HG02884 (cell line): ENCODE results near the gene SOX13.

ENCODE experiments used
- ATAC-seq: cut with Tn5 transposase; IDR thresholded peaks from one replicate; pipeline ENCODE4 v1.9.1; 2021; ENCODE audit warnings: mild to moderate bottlenecking, moderate library complexity; ENCODE audit not compliant: unreplicated experiment

Gene SOX13

DNA sequence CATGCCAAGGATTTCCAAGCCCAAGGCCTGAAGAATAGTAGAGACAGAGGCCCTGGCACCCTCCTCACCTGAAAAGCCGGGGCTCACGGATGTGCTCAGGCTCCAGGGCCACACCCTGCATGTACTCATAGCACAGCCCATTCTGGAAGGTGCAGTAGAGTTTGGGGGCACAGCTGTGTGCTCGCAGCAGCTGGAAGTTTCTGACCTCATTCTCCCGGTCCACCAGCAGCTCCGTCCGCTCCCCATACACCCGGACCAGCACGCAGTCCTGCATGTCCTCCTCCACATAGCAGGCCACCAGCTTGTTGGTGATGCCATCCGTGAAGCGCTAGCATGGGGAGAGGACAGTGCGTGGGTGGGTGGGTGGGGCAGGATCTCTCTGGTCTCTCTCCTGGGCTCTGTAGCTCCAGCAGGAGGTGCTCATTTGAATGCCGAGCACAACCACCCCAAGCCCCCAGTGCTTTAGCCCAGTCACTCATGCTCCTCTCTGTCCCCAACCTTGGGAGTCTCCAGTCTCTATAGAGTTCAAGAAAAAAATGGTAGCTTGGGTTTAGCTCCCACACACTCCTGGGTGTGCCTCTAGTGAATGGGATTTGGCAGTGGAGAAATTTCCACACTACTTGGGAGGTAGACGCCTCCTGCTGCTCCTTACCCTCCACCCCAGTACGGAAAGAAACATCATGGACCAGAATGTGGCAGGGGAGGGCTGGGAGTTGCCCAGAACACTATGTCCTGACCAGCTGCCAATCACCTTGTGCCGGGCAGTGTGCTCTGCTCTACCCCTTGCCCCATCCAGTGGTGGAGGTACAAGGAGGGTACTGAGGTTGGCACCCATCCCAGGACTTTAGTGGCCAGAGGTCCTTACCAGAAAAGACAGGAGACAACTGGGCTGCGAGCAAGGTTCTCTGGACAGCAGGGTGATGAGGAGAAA is 77.0 kb downstream of the SOX13 start:
- ATAC-seq, result no peak

DNA sequence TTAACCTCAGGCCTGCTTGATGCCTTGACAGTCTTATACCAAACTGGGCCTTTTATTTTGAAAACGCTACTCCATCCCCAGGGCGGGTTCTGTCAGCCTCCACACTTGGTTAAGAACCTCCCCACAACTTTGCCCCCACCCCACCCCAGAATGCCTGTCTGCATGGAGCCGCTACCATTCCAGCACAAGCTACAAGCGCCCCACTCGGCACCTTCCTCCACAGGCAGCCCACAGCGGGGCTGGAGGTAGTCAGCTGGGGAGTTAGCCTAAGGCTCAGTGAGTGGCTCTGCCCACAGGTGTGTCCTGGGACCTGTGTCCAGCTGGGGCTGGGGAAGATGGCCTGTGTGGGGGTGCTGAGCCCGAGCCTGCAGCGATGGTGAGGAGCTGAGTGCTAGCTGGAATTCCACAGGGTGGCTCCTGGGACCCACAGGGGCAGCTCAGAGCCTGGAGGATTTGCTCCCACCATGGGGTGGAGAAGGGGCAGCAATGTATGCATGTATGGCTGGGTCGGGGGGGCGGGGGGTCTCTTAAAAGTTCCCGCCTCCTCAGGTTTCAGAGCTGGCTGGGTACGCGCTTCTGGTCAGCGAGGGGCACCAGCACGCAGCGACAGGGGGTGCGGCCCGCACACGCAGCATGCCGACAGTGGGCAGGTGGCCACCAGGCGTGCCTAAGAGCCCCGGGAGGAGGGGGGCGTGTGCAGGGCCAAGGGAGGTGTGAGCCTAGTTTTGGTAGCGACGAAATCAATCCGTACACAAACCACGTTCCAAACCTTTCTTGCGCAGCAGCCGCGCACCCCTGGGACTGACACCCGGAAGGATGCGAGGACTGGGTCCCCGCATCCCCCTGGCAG is 78.0 kb downstream of the SOX13 start:
- ATAC-seq, result no peak

DNA sequence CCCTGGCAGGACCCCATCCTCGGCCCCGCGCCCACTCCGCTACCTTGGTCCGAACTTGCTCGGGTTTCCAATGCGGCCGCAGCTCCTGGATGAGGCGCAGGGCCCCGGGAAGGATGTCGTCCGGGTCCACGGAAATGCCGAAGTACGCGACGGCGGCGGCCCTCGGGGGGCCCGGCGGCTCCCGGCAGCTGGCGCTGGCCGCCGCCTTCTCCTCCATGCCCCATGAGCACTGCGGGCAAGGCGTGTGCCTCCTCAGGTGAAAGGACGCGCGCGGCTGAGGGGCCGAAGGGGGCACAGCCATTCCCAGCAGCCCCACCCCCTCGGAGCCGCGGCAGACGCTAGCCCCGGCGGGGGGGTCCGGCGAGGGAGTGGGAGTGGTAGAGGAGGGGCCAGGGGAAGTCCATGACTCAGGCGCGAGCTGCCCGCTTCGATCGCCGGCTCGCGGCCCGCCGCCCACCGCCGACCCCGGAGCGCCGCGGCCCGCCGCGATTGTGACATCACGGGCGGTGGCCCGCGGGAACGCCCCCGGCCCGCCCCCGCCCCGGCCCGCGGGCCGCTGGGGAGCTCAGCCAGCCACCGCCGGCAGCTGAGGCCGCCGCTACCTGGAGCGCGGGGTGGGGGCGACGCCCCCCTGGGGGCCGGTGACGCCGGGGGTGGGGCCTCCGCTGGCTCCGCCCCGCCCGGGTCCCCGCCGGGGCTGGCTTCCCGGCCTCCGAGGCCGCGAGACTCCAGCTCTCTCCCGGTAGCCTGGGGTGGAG is 78.8 kb downstream of the SOX13 start, which contains the start of gene ETNK2:
Gene ETNK2, minus strand, starts transcription at position 493 of the 758 bp plus-strand sequence. Its CDS starts 192 bp downstream, at position 301.
- ATAC-seq, result no peak

DNA sequence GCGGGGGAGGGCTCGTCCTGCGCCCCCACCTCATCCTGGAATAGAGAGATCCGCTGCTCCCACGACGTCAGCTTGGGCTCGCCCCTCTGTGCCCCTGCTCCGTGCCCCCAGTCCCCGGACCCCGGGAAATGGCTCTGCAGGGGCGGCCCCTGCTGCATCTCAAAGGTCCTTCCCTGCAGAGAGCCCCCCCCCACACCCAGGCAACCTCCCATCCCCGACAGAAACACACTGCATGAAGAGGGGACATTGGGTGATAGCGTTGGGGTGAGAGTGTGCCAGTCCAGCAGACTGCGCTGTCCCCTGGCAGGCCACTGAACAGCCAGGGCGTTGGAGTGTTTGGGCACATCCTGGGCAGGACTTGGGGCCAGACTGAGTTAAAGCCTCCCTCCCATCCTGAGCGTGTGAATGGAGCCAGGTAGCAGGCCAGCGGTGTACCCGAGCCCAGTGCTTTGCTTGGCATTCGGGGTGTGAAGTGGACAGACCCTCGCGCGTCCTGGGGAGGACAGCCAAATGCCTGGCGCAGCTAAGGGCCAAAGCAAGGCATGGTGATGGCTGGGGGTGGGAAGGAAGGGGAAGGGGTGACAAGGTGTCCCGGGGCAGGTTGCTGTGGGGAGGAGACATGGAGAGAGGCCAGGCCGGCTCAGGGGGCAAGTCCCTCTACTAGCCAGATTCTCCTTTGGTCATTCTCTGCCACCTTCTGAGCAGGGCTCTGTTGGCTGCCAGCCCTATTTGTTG is 79.6 kb downstream of the SOX13 start:
- no peak for ATAC-seq

- no peak for ATAC-seq
Observed at GRCh38 chr1:204153667-204154066, 80.8 kb downstream of the SOX13 start.

GRCh38 chr1:204154568-204155255 is 81.8 kb downstream of the SOX13 start:
- ATAC-seq, result no peak

- ATAC-seq, result no peak
Observed at GRCh38 chr1:204155881-204156280, 83.0 kb downstream of the SOX13 start.

GRCh38 chr1:204157962-204158361 is 85.0 kb downstream of the SOX13 start:
- no peak for ATAC-seq

DNA sequence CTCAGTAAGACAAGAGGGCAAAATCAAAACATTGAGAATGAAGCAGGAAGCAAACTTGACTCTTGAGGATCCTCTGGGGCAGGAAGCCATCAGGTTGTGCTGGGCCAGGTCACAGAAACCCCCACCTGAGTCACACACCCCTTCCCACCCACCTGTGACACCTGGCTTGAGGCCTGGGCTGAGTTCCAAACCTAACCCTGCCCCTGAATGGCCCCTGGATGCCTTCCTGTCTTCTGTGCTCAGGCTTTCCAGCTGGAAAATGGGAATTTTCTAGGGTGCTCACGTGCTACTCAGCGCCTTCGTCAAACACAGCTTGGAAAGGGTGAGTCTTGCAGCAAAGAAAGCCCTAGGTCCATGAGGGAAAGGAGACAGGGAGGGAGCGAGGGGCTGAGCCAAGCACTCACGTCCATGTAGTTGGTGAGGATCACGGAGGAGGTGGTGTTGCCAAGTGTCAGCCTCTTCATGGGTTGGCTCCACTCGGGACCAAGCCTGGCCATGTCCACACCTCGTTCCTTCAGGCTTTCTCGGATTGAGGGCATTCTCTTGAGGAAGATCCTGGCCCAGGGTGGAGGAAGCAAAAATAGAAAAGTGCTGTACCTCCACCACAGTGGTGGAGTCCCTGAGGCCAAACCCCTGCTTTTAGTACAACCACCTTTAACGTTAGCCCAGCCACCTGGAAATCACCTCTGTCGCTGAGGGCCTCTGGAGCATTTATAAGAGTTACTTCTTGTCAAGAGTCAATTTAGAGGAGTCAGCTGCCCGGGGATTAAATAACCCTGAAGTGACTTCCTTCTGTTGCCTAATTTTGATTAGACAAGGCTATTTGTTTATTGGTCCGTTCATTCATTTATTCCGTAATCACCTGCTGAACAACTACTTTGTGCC is 88.9 kb downstream of the SOX13 start:
- ATAC-seq, result no peak

- no peak for ATAC-seq
Observed at GRCh38 chr1:204162494-204163074, 89.7 kb downstream of the SOX13 start.

DNA sequence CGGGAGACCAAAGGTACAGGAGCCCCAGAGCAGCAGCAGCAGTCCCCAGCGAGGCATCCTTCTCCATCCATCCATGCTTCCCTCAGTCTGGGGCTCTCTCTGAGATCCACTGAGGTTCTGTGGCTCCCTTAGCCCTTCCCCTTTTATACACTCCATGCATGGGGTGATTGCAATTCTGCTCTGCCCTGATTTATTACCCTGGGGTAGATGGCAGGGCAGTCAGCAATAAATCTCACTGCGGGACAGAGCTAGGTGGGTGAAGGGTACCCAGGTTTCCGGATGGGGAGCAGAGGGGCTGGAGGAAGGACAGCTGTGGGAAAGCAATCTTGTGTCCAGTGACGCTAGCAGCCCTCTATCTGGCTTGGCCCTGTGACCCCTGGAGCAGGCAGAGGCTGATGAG is 93.3 kb downstream of the SOX13 start, which contains the start of gene REN:
Gene REN, minus strand, starts transcription at position 119 of the 400 bp plus-strand sequence. Its CDS starts 44 bp downstream, at position 75.
- no peak for ATAC-seq

- ATAC-seq, result no peak
Observed at GRCh38 chr1:204167730-204168129, 94.8 kb downstream of the SOX13 start.

DNA sequence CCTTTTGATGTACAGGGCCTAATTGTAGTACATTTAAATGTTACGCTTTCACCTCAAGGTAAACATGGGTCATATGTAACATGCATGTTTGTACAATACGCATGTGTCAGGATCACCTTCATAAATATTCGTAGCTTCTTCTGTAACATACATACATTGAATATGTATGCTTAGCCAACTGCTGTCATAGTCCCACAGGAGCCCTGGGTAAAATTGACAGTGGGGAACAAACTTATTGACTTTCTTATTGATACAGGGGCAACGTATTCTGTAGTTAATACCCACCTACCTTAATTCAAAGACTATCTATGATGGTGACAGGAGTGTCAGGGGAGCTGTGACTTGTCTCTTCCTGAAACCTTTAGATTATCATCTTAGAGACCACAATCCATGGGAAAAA is 96.9 kb downstream of the SOX13 start:
- ATAC-seq, result no peak

DNA sequence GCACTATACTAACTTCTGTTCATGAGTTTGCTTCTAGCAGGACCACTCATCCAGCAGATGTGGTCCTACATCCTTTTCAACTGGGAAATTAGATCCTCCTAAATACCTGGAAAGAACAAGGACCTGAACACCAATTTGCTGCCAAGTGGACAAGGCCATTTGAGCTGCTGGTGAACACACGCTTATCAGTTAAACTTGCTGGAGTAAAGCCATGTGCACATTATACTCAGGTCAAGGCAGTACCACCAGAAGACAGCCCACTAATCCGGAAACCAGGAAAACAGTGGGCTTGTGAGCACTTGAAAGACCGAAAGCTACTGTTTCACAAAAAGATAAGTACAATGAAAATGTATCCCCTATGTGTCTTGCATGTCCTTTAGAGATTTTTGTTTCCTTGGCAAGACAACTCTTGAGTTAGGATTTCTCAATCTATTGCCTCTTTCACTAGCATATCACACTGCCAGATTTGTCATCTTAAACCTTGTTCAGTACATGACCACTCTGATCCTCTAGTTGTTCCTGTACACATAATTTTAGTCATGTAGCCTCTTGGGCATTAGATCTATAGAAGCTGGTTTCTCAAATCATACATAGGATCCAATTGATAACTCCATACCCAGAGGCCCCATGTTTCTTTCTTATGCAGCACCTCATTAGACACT is 97.7 kb downstream of the SOX13 start:
- no peak for ATAC-seq

- no peak for ATAC-seq
Observed at GRCh38 chr1:204171751-204172178, 98.8 kb downstream of the SOX13 start.

- no peak for ATAC-seq
Observed at GRCh38 chr1:204172404-204173029, 99.6 kb downstream of the SOX13 start.

DNA sequence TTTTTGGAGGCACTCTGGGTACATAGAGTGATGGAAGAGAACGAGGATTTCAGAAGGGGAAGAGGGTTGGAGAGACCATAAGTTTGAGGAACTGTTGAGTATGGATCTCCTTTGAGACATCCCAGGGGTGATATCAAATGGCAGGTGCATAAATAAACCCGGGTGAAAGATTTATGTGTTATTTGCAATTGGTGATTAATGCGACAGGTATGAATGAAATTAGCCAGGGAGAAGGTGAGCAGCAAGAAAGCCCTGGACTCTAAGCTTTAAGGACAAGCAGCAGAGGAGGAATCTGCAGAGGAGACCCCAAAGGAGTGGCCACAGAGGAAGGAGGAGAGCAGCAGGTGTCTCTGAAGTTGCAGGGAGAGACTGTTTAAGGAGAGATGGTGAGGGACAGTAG is 102.0 kb downstream of the SOX13 start:
- no peak for ATAC-seq
